Tibial artery (tissue), 4 donors: ENCODE results near the gene ITGAX.
A peak's percentile ranks its signal among the peaks of the same experiment; 100 is the strongest.

Experiments used
- DNase-seq, 2 donors: peaks; one replicate each; pipeline ENCODE4 v3.0.0-alpha.2; 2019
- H3K27ac ChIP-seq, 2 donors: fragments of 200-600 bp; sonication (generic) in 1 of 2; 1 replicate in 1 of 2; 2 replicates in 1 of 2; pipeline ENCODE4 v1.5.1; 2018 to 2019; ENCODE audit warnings: mild to moderate bottlenecking in 1 of 2
- H3K27me3 ChIP-seq, 2 donors: fragments of 200-600 bp; sonication (generic) in 1 of 2; one replicate each; pipeline versions ENCODE4 v1.5.1 to v1.6.0; 2016 to 2019
- H3K36me3 ChIP-seq, 3 donors: fragments of 200-600 bp; sonication (generic) in 2 of 3; one replicate each; pipeline ENCODE4 v1.5.1; 2016 to 2019; ENCODE audit warnings: mild to moderate bottlenecking in 2 of 3
- H3K4me1 ChIP-seq, 4 donors: fragments of 200-600 bp; sonication (generic) in 2 of 4; 1 replicate in 3 of 4; 2 replicates in 1 of 4; pipeline ENCODE4 v1.5.1; 2016 to 2019
- H3K4me3 ChIP-seq, 2 donors: fragments of 200-600 bp; sonication (generic) in 1 of 2; 1 replicate in 1 of 2; 2 replicates in 1 of 2; pipeline ENCODE4 v1.5.1; 2018 to 2019; ENCODE audit warnings: mild to moderate bottlenecking in 2 of 2
- H3K9me3 ChIP-seq, 3 donors: fragments of 200-600 bp; sonication (generic) in 1 of 3; one replicate each; pipeline ENCODE4 v1.5.1; 2016 to 2019
- CTCF ChIP-seq, 2 experiments: fragments of 200-600 bp in 1 of 2; fragments of 450-650 bp in 1 of 2; IDR thresholded peaks; one replicate each; pipeline ENCODE4 v1.5.1; 2017 to 2019; ENCODE audit warnings: antibody characterized with exemption in 2 of 2, mild to moderate bottlenecking in 1 of 2, moderate library complexity in 1 of 2
- intact Hi-C: fragments of 100-400 bp; cut with DNase I; formaldehyde crosslinking; loops from one replicate; pipeline ENCODE4 v1.15.0; 2023; ENCODE audit warnings: low total_unique reads

Gene ITGAX

DNA sequence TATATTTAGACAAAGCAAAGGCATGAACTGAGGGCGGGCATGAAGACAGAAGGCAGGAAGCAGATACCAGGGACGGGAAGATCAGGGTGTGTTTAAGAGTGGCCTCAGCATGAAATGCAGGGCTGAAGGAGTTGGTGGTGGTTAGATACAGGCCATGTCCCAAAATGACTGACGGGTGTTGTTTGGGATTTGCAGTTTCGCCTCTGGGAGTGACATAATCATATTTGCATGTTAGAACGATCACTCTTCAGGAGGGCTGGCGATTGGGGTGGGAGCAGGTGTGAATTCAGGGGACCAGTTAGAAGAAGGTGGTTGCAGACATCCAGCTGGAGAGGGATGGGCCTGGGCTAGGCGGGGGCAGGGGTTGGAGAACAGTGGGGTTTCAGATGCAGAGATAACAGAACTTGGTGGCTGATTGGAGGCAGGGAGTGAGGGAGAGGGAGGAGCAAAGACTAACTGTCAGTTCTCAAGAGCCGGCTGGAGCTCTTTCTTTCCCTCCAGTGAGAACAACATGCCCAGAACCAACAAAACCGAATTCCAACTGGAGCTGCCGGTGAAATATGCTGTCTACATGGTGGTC is 27.2 kb upstream of the ITGAX start:
- H3K27me3 ChIP-seq: peaks cover 0 to 38% of the 10 kb centered on the region in 2 donors
- H3K4me1 ChIP-seq: peaks cover 0 to 11% (median 3%) of the 10 kb centered on the region in 4 donors
- H3K9me3 ChIP-seq: peaks cover 0 to 8% (median 4%) of the 10 kb centered on the region in 3 donors
- no peak for TF ChIP-seq CTCF (IDR thresholded peaks at IDR 0.05)
- DNase-seq: no peak
- no peak overlapping the region for H3K4me3 ChIP-seq
- H3K36me3 ChIP-seq: no peaks in the 10 kb centered on the region
- no peak overlapping the region for H3K27ac ChIP-seq
- intact Hi-C loops: no loop called here

- TF ChIP-seq CTCF (IDR thresholded peaks at IDR 0.05): no peak
- Histone ChIP-seq H3K27ac (no peak overlapping the region), H3K4me1 (peaks cover 0 to 11% (median 3%) of the 10 kb centered on the region in 4 donors), H3K36me3 (no peaks in the 10 kb centered on the region), H3K27me3 (peaks cover 0 to 43% of the 10 kb centered on the region in 2 donors), H3K9me3 (peaks cover 0 to 8% (median 0%) of the 10 kb centered on the region in 3 donors), H3K4me3 (no peak overlapping the region)
- DNase-seq: no peak
- intact Hi-C loops: no loop called here
Measured at GRCh38 chr16:31328322-31329052, 26.5 kb upstream of the ITGAX start.

DNA sequence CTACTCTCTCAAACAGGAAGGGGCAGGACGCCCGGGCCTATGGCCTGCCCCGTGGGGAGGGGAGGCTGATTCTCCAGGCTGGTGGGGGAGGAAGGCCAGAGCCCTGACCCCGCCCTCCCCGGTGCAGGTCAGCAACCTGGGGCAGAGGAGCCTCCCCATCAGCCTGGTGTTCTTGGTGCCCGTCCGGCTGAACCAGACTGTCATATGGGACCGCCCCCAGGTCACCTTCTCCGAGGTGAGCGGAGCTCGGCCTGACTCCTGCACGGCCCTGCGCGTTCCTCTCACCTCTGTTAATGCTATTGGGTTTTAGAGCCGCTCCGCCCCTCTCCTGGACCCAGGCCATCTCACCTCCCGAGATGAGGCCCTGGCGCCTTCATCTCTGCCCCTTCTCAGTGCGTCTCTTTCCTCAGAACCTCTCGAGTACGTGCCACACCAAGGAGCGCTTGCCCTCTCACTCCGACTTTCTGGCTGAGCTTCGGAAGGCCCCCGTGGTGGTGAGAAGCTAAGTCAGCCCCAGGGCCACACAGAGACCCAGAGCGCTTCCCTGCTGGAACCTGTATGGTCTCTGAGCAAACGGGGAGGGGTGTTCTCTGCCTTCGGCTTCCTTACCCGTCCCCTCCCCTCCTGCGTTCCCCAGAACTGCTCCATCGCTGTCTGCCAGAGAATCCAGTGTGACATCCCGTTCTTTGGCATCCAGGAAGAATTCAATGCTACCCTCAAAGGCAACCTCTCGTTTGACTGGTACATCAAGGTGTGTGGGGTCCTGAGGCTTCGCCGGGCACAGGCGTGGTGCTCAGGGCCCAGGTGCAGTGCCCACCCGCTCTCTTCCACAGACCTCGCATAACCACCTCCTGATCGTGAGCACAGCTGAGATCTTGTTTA is 25.1 kb upstream of the ITGAX start:
- H3K4me3 ChIP-seq: no peak overlapping the region
- no peak for DNase-seq
- intact Hi-C loops: no loop called here
- H3K27me3 ChIP-seq: peaks cover 0 to 50% of the 10 kb centered on the region in 2 donors
- no peak for TF ChIP-seq CTCF (IDR thresholded peaks at IDR 0.05)
- no peaks in the 10 kb centered on the region for H3K9me3 ChIP-seq
- H3K27ac ChIP-seq: no peak overlapping the region
- H3K4me1 ChIP-seq: peaks cover 0 to 11% (median 3%) of the 10 kb centered on the region in 4 donors
- H3K36me3 ChIP-seq: no peaks in the 10 kb centered on the region

GRCh38 chr16:31330553-31330890 is 24.5 kb upstream of the ITGAX start:
- no peaks in the 10 kb centered on the region for H3K9me3 ChIP-seq
- H3K36me3 ChIP-seq: no peaks in the 10 kb centered on the region
- no peak overlapping the region for H3K4me3 ChIP-seq
- DNase-seq: no peak
- no peak for TF ChIP-seq CTCF (IDR thresholded peaks at IDR 0.05)
- intact Hi-C loops: no loop called here
- H3K27me3 ChIP-seq: peaks cover 0 to 52% of the 10 kb centered on the region in 2 donors
- peaks cover 0 to 11% (median 3%) of the 10 kb centered on the region in 4 donors for H3K4me1 ChIP-seq
- no peak overlapping the region for H3K27ac ChIP-seq

DNA sequence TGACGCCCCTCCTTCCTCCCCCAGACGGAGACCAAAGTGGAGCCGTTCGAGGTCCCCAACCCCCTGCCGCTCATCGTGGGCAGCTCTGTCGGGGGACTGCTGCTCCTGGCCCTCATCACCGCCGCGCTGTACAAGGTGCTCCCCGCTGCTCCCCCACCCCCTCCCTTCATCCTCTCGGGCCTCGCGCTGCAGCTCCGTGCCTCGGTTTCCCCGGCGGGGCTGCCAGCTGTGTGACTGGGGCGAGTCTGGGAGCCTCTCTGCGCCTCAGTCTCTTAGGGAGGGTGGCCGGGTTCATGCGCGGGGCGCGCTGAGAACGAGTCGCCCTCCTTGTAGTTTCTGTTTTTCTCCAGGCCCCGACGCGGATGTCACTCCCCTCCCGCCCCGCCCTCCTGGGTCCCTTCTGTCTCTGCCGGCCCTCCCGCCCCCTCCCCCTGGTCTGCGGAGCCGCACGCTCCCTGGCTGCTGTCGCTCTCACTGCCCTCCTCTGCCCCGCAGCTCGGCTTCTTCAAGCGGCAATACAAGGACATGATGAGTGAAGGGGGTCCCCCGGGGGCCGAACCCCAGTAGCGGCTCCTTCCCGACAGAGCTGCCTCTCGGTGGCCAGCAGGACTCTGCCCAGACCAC is 23.7 kb upstream of the ITGAX start:
- no peak for DNase-seq
- intact Hi-C loops: no loop called here
- H3K36me3 ChIP-seq: no peaks in the 10 kb centered on the region
- no peak for TF ChIP-seq CTCF (IDR thresholded peaks at IDR 0.05)
- peaks cover 0 to 58% of the 10 kb centered on the region in 2 donors for H3K27me3 ChIP-seq
- peak overlapping the region in 1 of 2 donors; percentile 25 for H3K4me3 ChIP-seq
- no peaks in the 10 kb centered on the region for H3K9me3 ChIP-seq
- peaks cover 0 to 11% (median 3%) of the 10 kb centered on the region in 4 donors for H3K4me1 ChIP-seq
- no peak overlapping the region for H3K27ac ChIP-seq
